HG02981 (cell line): ENCODE results near the gene TRIAP1.
"Not testable (repeated sequence)": the region's sequence is repeated elsewhere in the genome, so short reads cannot be mapped to it uniquely, and the experiment has no call there.

Source experiments
- ATAC-seq: cut with Tn5 transposase; IDR thresholded peaks from one replicate; pipeline ENCODE4 v1.9.1; 2021; ENCODE audit warnings: mild to moderate bottlenecking, moderate library complexity; ENCODE audit not compliant: unreplicated experiment

TRIAP1 gene

GRCh38 chr12:120468821-120469449 lies 22.8 kb upstream of the TRIAP1 start:
- peak; percentile 35 for ATAC-seq

GRCh38 chr12:120468325-120468820 lies 22.2 kb upstream of the TRIAP1 start:
- ATAC-seq: no peak

- no peak for ATAC-seq
Measured at GRCh38 chr12:120467439-120467838, 21.3 kb upstream of the TRIAP1 start.

GRCh38 chr12:120466560-120467315 lies 20.6 kb upstream of the TRIAP1 start:
- no peak for ATAC-seq

GRCh38 chr12:120465756-120466155 lies 19.6 kb upstream of the TRIAP1 start:
- ATAC-seq: no peak

- ATAC-seq: no peak
Measured at GRCh38 chr12:120463712-120464111, 17.5 kb upstream of the TRIAP1 start.

GRCh38 chr12:120462099-120462640 lies 16.0 kb upstream of the TRIAP1 start:
- no peak for ATAC-seq

GRCh38 chr12:120460157-120460556 lies 14.0 kb upstream of the TRIAP1 start:
- no peak for ATAC-seq

- no peak for ATAC-seq
Measured at GRCh38 chr12:120457133-120457532, 10.9 kb upstream of the TRIAP1 start.

GRCh38 chr12:120455302-120455701 lies 9.1 kb upstream of the TRIAP1 start:
- no peak for ATAC-seq

- ATAC-seq: no peak
Measured at GRCh38 chr12:120453977-120454376, 7.8 kb upstream of the TRIAP1 start.

- no peak for ATAC-seq
Measured at GRCh38 chr12:120453060-120453750, 7.0 kb upstream of the TRIAP1 start.

- ATAC-seq: not testable (repeated sequence)
Measured at GRCh38 chr12:120452524-120452923, 6.3 kb upstream of the TRIAP1 start.

GRCh38 chr12:120447992-120448391 lies 1.8 kb upstream of the TRIAP1 start:
- no peak for ATAC-seq

- not testable (repeated sequence) for ATAC-seq
Measured at GRCh38 chr12:120446844-120447178, 627 bp upstream of the TRIAP1 start.

GRCh38 chr12:120444676-120445075 lies 1.5 kb downstream of the TRIAP1 start:
- ATAC-seq: no peak

- no peak for ATAC-seq
Measured at GRCh38 chr12:120439646-120440247, 6.4 kb downstream of the TRIAP1 start.

GRCh38 chr12:120438495-120439198 lies 7.5 kb downstream of the TRIAP1 start:
- ATAC-seq: no peak

GRCh38 chr12:120437735-120438494 lies 8.3 kb downstream of the TRIAP1 start, which contains the start of gene COX6A1:
COX6A1 (plus strand) TSS chr12:120438113; CDS start chr12:120438127, 14 bp downstream.
- ATAC-seq: peak; percentile 92
